ENCODE data around the gene SLC6A12.

- TF ChIP-seq, protein P1, sequence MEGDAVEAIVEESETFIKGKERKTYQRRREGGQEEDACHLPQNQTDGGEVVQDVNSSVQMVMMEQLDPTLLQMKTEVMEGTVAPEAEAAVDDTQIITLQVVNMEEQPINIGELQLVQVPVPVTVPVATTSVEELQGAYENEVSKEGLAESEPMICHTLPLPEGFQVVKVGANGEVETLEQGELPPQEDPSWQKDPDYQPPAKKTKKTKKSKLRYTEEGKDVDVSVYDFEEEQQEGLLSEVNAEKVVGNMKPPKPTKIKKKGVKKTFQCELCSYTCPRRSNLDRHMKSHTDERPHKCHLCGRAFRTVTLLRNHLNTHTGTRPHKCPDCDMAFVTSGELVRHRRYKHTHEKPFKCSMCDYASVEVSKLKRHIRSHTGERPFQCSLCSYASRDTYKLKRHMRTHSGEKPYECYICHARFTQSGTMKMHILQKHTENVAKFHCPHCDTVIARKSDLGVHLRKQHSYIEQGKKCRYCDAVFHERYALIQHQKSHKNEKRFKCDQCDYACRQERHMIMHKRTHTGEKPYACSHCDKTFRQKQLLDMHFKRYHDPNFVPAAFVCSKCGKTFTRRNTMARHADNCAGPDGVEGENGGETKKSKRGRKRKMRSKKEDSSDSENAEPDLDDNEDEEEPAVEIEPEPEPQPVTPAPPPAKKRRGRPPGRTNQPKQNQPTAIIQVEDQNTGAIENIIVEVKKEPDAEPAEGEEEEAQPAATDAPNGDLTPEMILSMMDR (IDR thresholded peaks at IDR 0.05) = no peak
- no peak for TF ChIP-seq POLR2A (IDR thresholded peaks at IDR 0.05)
These were observed 47.4 kb downstream of the SLC6A12 start for GRCh38 chr12:166425-167075.
